ENCODE data around the gene PRTN3. TPM values are rescaled to one million over a fixed set of nuclear protein-coding genes. Genes with fewer than 3 reads are reported as not detected.

Gene PRTN3
- total and polyA plus RNA-seq, 4 donors, result 0.17 to 225 (median 1.7) TPM

DNA sequence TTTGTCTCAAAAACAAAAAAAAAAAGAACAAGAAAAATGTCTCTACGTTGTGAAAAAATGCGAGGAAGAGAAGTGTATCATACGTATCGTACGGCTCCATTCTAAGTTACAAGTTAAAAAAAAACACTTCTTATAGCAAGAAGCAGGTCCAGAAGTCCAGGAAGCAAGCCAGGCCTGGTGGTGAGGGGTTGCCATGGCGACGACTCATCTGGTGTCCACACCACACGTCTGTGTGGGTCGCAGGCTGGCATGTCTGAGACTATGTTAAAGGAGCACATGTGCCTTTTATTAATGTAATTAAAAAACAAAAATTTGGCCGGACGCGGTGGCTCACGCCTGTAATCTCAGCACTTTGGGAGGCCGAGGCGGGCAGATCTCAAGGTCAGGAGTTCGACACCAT is 46.3 kb downstream of the PRTN3 start:
- TF ChIP-seq GABPA (IDR thresholded peaks at IDR 0.05 in 1 of 2, conservative IDR thresholded peaks at IDR 0.05 in 1 of 2) (no peak), RXRA (IDR thresholded peaks at IDR 0.05) (no peak), FOXA2 (IDR thresholded peaks at IDR 0.05) (no peak), JUND (IDR thresholded peaks at IDR 0.05) (no peak), MAX (IDR thresholded peaks at IDR 0.05) (no peak), RAD21 (IDR thresholded peaks at IDR 0.05) (no peak), HNF4A (conservative IDR thresholded peaks at IDR 0.05) (no peak), NR2F2 (IDR thresholded peaks at IDR 0.05) (no peak), YY1 (IDR thresholded peaks at IDR 0.05) (no peak), HNF4G (IDR thresholded peaks at IDR 0.05) (no peak), ATF3 (IDR thresholded peaks at IDR 0.05) (no peak), EGR1 (IDR thresholded peaks at IDR 0.05; ENCODE audit: low read depth in 2 of 2) (no peak)
- TF ChIP-seq, protein P1, sequence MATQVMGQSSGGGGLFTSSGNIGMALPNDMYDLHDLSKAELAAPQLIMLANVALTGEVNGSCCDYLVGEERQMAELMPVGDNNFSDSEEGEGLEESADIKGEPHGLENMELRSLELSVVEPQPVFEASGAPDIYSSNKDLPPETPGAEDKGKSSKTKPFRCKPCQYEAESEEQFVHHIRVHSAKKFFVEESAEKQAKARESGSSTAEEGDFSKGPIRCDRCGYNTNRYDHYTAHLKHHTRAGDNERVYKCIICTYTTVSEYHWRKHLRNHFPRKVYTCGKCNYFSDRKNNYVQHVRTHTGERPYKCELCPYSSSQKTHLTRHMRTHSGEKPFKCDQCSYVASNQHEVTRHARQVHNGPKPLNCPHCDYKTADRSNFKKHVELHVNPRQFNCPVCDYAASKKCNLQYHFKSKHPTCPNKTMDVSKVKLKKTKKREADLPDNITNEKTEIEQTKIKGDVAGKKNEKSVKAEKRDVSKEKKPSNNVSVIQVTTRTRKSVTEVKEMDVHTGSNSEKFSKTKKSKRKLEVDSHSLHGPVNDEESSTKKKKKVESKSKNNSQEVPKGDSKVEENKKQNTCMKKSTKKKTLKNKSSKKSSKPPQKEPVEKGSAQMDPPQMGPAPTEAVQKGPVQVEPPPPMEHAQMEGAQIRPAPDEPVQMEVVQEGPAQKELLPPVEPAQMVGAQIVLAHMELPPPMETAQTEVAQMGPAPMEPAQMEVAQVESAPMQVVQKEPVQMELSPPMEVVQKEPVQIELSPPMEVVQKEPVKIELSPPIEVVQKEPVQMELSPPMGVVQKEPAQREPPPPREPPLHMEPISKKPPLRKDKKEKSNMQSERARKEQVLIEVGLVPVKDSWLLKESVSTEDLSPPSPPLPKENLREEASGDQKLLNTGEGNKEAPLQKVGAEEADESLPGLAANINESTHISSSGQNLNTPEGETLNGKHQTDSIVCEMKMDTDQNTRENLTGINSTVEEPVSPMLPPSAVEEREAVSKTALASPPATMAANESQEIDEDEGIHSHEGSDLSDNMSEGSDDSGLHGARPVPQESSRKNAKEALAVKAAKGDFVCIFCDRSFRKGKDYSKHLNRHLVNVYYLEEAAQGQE (IDR thresholded peaks at IDR 0.05), result no peak
- TF ChIP-seq, protein P2, sequence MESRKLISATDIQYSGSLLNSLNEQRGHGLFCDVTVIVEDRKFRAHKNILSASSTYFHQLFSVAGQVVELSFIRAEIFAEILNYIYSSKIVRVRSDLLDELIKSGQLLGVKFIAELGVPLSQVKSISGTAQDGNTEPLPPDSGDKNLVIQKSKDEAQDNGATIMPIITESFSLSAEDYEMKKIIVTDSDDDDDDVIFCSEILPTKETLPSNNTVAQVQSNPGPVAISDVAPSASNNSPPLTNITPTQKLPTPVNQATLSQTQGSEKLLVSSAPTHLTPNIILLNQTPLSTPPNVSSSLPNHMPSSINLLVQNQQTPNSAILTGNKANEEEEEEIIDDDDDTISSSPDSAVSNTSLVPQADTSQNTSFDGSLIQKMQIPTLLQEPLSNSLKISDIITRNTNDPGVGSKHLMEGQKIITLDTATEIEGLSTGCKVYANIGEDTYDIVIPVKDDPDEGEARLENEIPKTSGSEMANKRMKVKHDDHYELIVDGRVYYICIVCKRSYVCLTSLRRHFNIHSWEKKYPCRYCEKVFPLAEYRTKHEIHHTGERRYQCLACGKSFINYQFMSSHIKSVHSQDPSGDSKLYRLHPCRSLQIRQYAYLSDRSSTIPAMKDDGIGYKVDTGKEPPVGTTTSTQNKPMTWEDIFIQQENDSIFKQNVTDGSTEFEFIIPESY (IDR thresholded peaks at IDR 0.05), result no peak
- TF ChIP-seq, protein P3, sequence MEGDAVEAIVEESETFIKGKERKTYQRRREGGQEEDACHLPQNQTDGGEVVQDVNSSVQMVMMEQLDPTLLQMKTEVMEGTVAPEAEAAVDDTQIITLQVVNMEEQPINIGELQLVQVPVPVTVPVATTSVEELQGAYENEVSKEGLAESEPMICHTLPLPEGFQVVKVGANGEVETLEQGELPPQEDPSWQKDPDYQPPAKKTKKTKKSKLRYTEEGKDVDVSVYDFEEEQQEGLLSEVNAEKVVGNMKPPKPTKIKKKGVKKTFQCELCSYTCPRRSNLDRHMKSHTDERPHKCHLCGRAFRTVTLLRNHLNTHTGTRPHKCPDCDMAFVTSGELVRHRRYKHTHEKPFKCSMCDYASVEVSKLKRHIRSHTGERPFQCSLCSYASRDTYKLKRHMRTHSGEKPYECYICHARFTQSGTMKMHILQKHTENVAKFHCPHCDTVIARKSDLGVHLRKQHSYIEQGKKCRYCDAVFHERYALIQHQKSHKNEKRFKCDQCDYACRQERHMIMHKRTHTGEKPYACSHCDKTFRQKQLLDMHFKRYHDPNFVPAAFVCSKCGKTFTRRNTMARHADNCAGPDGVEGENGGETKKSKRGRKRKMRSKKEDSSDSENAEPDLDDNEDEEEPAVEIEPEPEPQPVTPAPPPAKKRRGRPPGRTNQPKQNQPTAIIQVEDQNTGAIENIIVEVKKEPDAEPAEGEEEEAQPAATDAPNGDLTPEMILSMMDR (IDR thresholded peaks at IDR 0.05; ENCODE audit: low read depth, low read length, missing input control), result no peak
- no peak overlapping the region for H3K27ac ChIP-seq (ENCODE audit: low read depth in 1 of 2, low read length in 2 of 2)
- H3K36me3 ChIP-seq (ENCODE audit: control insufficient read depth in 4 of 4, insufficient read depth in 3 of 4, low read depth in 1 of 4, low read length in 3 of 4), result peaks cover 0 to 60% (median 21%) of the 10 kb centered on the region in 4 donors
- no peaks in the 10 kb centered on the region for H3K27me3 ChIP-seq (ENCODE audit: control insufficient read depth in 4 of 4, insufficient read depth in 4 of 4, low read length in 3 of 4)
- no peak overlapping the region for H3K4me3 ChIP-seq (ENCODE audit: low read depth in 1 of 3, low read length in 3 of 3)
- WGBS, result 88% methylated on average over 16 of the region's 16 CpGs
- no peak overlapping the region for H3K9ac ChIP-seq (ENCODE audit: low read depth in 1 of 2, low read length in 2 of 2)
- DNase-seq (ENCODE audit: low spot score), result no peak
- H3K4me1 ChIP-seq (ENCODE audit: control insufficient read depth in 4 of 4, insufficient read depth in 4 of 4, low read length in 3 of 4), result peaks cover 0 to 3% (median 3%) of the 10 kb centered on the region in 4 donors
- no peaks in the 10 kb centered on the region for H3K9me3 ChIP-seq (ENCODE audit: control insufficient read depth in 4 of 4, low read length in 3 of 4)

DNA sequence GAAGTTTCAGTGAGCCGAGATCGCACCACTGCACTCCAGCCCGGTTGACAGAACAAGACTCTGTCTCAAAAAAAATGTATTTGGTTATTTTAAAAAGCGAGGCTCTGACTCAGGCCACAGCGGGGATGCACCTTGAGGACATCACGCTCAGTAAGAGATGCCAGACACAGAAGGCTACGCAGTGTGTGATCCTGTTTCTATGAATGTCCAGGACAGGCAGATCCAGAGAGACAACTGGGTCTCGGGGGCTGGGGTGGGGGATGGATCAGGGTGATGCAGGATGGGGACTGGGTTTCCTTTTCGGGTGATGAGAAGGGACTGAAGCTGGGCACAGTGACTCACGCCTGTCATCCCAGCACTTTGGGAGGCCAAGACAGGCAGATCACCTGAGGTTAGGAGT is 46.8 kb downstream of the PRTN3 start:
- H3K27me3 ChIP-seq (ENCODE audit: control insufficient read depth in 4 of 4, insufficient read depth in 4 of 4, low read length in 3 of 4), result no peaks in the 10 kb centered on the region
- H3K9ac ChIP-seq (ENCODE audit: low read depth in 1 of 2, low read length in 2 of 2), result no peak overlapping the region
- H3K36me3 ChIP-seq (ENCODE audit: control insufficient read depth in 4 of 4, insufficient read depth in 3 of 4, low read depth in 1 of 4, low read length in 3 of 4), result peaks cover 0 to 55% (median 21%) of the 10 kb centered on the region in 4 donors
- no peak overlapping the region for H3K27ac ChIP-seq (ENCODE audit: low read depth in 1 of 2, low read length in 2 of 2)
- peaks cover 0 to 7% (median 4%) of the 10 kb centered on the region in 4 donors for H3K4me1 ChIP-seq (ENCODE audit: control insufficient read depth in 4 of 4, insufficient read depth in 4 of 4, low read length in 3 of 4)
- no peak overlapping the region for H3K4me3 ChIP-seq (ENCODE audit: low read depth in 1 of 3, low read length in 3 of 3)
- TF ChIP-seq JUND (IDR thresholded peaks at IDR 0.05), result no peak
- no peak for TF ChIP-seq NR2F2 (IDR thresholded peaks at IDR 0.05)
- TF ChIP-seq SP1 (IDR thresholded peaks at IDR 0.05), result no peak
- H3K9me3 ChIP-seq (ENCODE audit: control insufficient read depth in 4 of 4, low read length in 3 of 4), result no peaks in the 10 kb centered on the region
- no peak for DNase-seq (ENCODE audit: low spot score)
- WGBS, result 96% methylated on average over 10 of the region's 10 CpGs

Data from liver (tissue), 9 donors.